Psoas muscle (tissue), 8 donors: ENCODE results near the gene THBS4. TPM values are rescaled to one million over a fixed set of nuclear protein-coding genes. Genes with fewer than 3 reads are reported as not detected.
A peak's percentile ranks its signal among the peaks of the same experiment; 100 is the strongest.

Experiments
- ATAC-seq, 4 donors: fragments of 200-7000 bp; cut with Tn5 transposase; one replicate each; pipeline ENCODE4 v1.9.1; 2020; ENCODE audit warnings: moderate library complexity in 3 of 4, mild to moderate bottlenecking in 2 of 4
- DNase-seq, 2 donors: peaks; one replicate each; pipeline ENCODE4 v3.0.0-alpha.2; 2020
- H3K27ac ChIP-seq: fragments of 200-600 bp; one replicate; pipeline ENCODE4 v1.8.0; 2022
- H3K27me3 ChIP-seq, 3 donors: fragments of 200-600 bp in 1 of 3; one replicate each; pipeline versions ENCODE4 v1.6.1 to v1.8.0; 2013 to 2022; ENCODE audit warnings: low read length in 2 of 3, mild to moderate bottlenecking in 2 of 3, moderate library complexity in 1 of 3; ENCODE audit not compliant: insufficient read depth in 3 of 3
- H3K36me3 ChIP-seq, 2 donors: fragments of 200-600 bp in 1 of 2; one replicate each; pipeline versions ENCODE4 v1.6.1 to v1.8.0; 2013 to 2022; ENCODE audit warnings: low read depth in 1 of 2, mild to moderate bottlenecking in 1 of 2, moderate library complexity in 1 of 2; ENCODE audit not compliant: insufficient read depth in 1 of 2
- H3K4me1 ChIP-seq: fragments of 200-600 bp; one replicate; pipeline ENCODE4 v1.8.0; 2022
- H3K4me3 ChIP-seq: fragments of 200-600 bp; one replicate; pipeline ENCODE4 v1.8.0; 2022; ENCODE audit warnings: mild to moderate bottlenecking
- H3K9me3 ChIP-seq: fragments of 200-600 bp; one replicate; pipeline ENCODE4 v1.8.0; 2022
- WGBS, 3 donors: extraction: QIAGEN DNeasy Blood & Tissue Kit; methylation state at CpG; one replicate each; pipeline versions ENCODE4 v1.1.6 to v1.1.7; 2013; 5-methylcytosine and 5-hydroxymethylcytosine counted together
- intact Hi-C, 2 donors: fragments of 100-400 bp; cut with DNase I; formaldehyde crosslinking; loops; one replicate each; pipeline versions ENCODE4 v1.11.0 to v1.14.2; 2022
- polyA plus RNA-seq, 3 donors: library from polyadenylated mRNA; stranded (reverse); fragments of 200-250 nt; gene quantifications; one replicate each; pipeline ENCODE4 v1.2.3, GENCODE V29; 2013
- total RNA-seq, 4 donors: library from RNA; stranded (reverse); fragmentation: NEBNext Ultra II Directional in 2 of 4; extraction: Animal tissue kit (Norgen Biotek cat#: 25700) in 2 of 4; gene quantifications; one replicate each; pipeline versions ENCODE4 v1.2.1 to v1.2.4, GENCODE V29; 2021 to 2023
- TF ChIP-seq, protein P1 (sequence below): fragments of 200-600 bp; IDR thresholded peaks from one replicate; pipeline ENCODE4 v1.8.0; 2022; ENCODE audit warnings: antibody characterized with exemption
- donor health status: healthy with polysubstance abuse.
- donor health status: DM: no; HTN: no; CAD: no; lungs with moderate emphysema.
- donor health status: Bipolar disorder and iron deficiency.
- donor health status: healthy.
- donor health status: DM: yes; HTN: yes; CAD: no.
- donor health status: DM: no; HTN: no; CAD: no.
- donor health status: DM: no; HTN: no; CAD: no.
- donor health status: DM: yes; HTN: yes; CAD: no.

THBS4 gene
- total and polyA plus RNA-seq, 7 donors = 18.6 to 252 (median 49.0) TPM

DNA sequence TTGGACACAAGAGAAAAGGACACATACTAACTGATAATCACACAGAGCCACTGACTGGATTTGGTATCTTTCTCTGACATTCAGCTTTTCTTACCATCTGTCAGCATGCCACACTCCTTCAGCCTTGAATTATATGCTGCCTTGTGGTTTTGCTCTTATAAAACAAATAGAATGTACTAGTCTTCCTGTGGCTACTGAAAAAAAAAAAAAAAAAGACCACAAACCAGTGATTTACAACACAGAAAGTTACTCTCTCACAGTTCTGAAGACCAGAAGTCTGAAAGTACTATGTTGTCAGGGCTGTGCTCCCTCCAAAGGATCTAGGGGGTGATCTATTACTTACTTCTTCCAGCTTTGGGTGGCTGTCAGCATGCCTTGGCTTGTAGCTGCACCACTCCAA is 82.3 kb downstream of the THBS4 start:
- intact Hi-C loops = no loop called here
- TF ChIP-seq, protein P1, sequence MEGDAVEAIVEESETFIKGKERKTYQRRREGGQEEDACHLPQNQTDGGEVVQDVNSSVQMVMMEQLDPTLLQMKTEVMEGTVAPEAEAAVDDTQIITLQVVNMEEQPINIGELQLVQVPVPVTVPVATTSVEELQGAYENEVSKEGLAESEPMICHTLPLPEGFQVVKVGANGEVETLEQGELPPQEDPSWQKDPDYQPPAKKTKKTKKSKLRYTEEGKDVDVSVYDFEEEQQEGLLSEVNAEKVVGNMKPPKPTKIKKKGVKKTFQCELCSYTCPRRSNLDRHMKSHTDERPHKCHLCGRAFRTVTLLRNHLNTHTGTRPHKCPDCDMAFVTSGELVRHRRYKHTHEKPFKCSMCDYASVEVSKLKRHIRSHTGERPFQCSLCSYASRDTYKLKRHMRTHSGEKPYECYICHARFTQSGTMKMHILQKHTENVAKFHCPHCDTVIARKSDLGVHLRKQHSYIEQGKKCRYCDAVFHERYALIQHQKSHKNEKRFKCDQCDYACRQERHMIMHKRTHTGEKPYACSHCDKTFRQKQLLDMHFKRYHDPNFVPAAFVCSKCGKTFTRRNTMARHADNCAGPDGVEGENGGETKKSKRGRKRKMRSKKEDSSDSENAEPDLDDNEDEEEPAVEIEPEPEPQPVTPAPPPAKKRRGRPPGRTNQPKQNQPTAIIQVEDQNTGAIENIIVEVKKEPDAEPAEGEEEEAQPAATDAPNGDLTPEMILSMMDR = no peak
- Histone ChIP-seq H3K9me3 (no peaks in the 10 kb centered on the region), H3K4me1 (no peaks in the 10 kb centered on the region), H3K27ac (no peak overlapping the region), H3K36me3 (no peaks in the 10 kb centered on the region), H3K4me3 (no peak overlapping the region), H3K27me3 (no peaks in the 10 kb centered on the region)
- ATAC-seq = no peak
- no peak for DNase-seq

DNA sequence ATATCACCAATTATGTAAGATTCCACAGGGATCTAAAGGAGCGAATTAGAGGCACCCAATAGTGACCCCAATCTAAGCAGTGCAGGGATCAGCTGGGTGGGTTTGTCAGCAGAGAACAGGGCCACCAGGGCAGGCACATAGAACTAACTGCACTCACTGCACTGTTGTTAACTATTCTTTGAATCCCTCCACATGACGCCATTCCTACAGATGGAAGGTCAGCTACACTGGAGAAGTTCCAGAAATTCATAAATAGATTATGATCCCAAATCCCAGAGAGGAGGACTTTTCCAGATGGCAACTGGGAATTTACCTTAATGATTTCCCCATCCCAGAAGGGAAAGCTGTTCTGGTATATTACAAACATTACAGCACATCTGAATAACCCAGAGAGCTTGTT is 84.2 kb downstream of the THBS4 start:
- no peak overlapping the region for H3K4me3 ChIP-seq
- 64 to 74% (median 65%) methylated on average over 2 of the region's 2 CpGs for WGBS, 3 donors
- intact Hi-C loops = no loop called here
- no peaks in the 10 kb centered on the region for H3K4me1 ChIP-seq
- TF ChIP-seq, protein P1 = no peak
- H3K9me3 ChIP-seq = no peaks in the 10 kb centered on the region
- H3K36me3 ChIP-seq = no peaks in the 10 kb centered on the region
- H3K27me3 ChIP-seq = no peaks in the 10 kb centered on the region
- ATAC-seq (peak in 1 of 4 donors; percentile 22), DNase-seq (no peak)
- H3K27ac ChIP-seq = no peak overlapping the region

DNA sequence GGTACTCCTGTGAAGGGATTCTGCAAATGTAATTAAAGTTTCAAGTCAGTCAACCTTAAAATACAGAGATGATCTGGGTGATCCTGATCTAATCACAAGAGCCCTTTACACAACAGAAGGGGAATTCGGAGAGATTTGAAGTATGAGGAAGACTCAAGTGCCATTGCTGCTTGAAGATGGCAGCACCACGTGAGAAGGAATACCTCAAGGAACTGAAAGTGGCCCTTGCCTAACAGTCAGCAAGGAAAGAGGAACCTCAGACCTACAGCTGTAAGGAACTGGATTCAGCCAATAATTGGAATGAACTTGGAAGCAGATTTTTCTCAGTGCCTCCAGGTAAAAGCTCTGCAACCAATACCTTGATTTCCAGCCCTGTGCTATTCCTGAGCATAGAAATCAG is 87.4 kb downstream of the THBS4 start:
- TF ChIP-seq, protein P1 = no peak
- H3K4me1 ChIP-seq = no peaks in the 10 kb centered on the region
- no peak overlapping the region for H3K4me3 ChIP-seq
- 73 to 82% (median 74%) methylated on average over 2 of the region's 2 CpGs for WGBS, 3 donors
- no peaks in the 10 kb centered on the region for H3K27me3 ChIP-seq
- ATAC-seq (no peak), DNase-seq (no peak)
- no peaks in the 10 kb centered on the region for H3K9me3 ChIP-seq
- intact Hi-C loops = no loop called here
- no peaks in the 10 kb centered on the region for H3K36me3 ChIP-seq
- no peak overlapping the region for H3K27ac ChIP-seq

DNA sequence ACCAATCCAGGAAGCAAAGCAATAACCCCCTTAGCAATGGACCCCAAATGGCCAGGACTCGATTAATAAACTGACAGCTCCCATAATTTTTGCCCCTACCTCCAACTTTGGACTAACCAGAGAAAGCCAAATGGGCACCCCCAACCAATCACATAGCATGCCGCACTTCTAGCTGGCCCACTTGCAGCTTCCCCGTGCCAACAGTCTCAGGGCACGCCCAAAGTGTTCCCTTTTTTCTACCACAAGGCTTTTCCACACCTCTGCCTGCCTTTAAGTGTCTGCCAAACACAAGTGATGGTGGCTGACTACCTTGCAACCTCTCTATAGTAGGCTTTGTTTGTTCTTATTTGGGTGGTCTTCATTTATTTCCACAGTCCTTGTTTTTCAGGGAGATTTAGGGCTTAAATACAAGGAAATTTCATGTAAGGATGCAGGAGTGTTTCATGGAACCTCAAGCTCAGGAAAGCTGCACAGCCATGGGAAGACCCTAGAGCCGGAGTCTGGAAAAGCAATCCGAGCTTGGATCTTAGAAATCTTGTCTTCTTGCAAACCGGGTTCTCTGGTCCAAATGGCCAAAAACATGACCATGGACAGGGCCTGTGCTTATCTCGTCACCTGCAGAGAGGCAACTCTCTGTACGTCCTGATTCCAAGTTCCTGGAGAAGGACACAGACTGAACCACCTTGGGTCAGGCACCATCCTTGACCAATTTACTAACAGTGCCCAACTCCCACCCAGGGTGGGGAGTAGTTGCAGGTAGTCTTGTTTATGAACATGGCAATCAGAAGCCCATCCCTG is 89.2 kb downstream of the THBS4 start:
- intact Hi-C loops = no loop called here
- no peaks in the 10 kb centered on the region for H3K9me3 ChIP-seq
- H3K27ac ChIP-seq = no peak overlapping the region
- TF ChIP-seq, protein P1 = no peak
- H3K27me3 ChIP-seq = no peaks in the 10 kb centered on the region
- 81 to 94% (median 81%) methylated on average over 9 of the region's 9 CpGs for WGBS, 3 donors
- no peak for ATAC-seq
- no peaks in the 10 kb centered on the region for H3K36me3 ChIP-seq
- no peak for DNase-seq
- H3K4me3 ChIP-seq = no peak overlapping the region
- H3K4me1 ChIP-seq = no peaks in the 10 kb centered on the region
